OCI-LY7 (cell line): ENCODE results near the gene RASGRP3. TPM values are rescaled to one million over a fixed set of nuclear protein-coding genes. Genes with fewer than 3 reads are reported as not detected.

Experiments used
- BruUV-seq: library from RNA; stranded (reverse); fragments of 400-500 nt; replicated peaks from 2 replicates; lab custom pipeline; 2021; lab: Mats Ljungman, UMichigan
- CTCF ChIA-PET: fragments of 300-600 bp; sonication (Branson Sonifier 250); formaldehyde crosslinking; loops from one replicate; lab custom pipeline; 2022; ENCODE audit warnings: antibody characterized with exemption; ENCODE audit not compliant: unreplicated experiment; lab: Charles Lee
- POLR2A ChIA-PET: fragments of 300-600 bp; sonication (Branson Sonifier 250); formaldehyde crosslinking; loops from one replicate; lab custom pipeline; 2022; ENCODE audit warnings: antibody characterized with exemption; lab: Charles Lee
- DNase-seq: peaks from one replicate; pipeline ENCODE4 v3.0.0-alpha.2; 2015; ENCODE audit warnings: low spot score
- H2AFZ ChIP-seq: fragments of 200-600 bp; sonication (generic), shearing (Covaris generic); 2 replicates; pipeline ENCODE4 v1.6.1; 2014; ENCODE audit warnings: mild to moderate bottlenecking, antibody characterized with exemption, low read length, moderate library complexity
- H3K27ac ChIP-seq: fragments of 200-600 bp; sonication (generic); 2 replicates; pipeline ENCODE4 v1.5.1; 2014; ENCODE audit warnings: mixed run types, low read depth, mild to moderate bottlenecking, moderate library complexity, low read length, inconsistent platforms; ENCODE audit not compliant: poor library complexity, severe bottlenecking
- H3K36me3 ChIP-seq: fragments of 200-600 bp; sonication (generic); 2 replicates; pipeline ENCODE4 v1.6.1; 2014; ENCODE audit warnings: mild to moderate bottlenecking, antibody characterized with exemption, low read length, moderate library complexity, mixed read lengths; ENCODE audit not compliant: insufficient read depth
- H3K4me1 ChIP-seq: fragments of 200-600 bp; sonication (generic); 2 replicates; pipeline ENCODE4 v1.5.1; 2014; ENCODE audit warnings: mild to moderate bottlenecking, low read length; ENCODE audit not compliant: insufficient read depth, poor library complexity, severe bottlenecking
- H3K4me2 ChIP-seq: fragments of 200-600 bp; sonication (generic); 2 replicates; pipeline ENCODE4 v1.6.1; 2014; ENCODE audit warnings: mild to moderate bottlenecking, low read length
- H3K4me3 ChIP-seq: fragments of 200-600 bp; sonication (generic); 2 replicates; pipeline ENCODE4 v1.5.1; 2014; ENCODE audit warnings: mild to moderate bottlenecking, low read depth, low read length; ENCODE audit not compliant: poor library complexity, severe bottlenecking
- H3K79me2 ChIP-seq: fragments of 200-600 bp; sonication (generic); 2 replicates; pipeline ENCODE4 v1.6.1; 2016; ENCODE audit warnings: low read depth, mild to moderate bottlenecking, low read length, moderate library complexity, mixed read lengths; ENCODE audit not compliant: insufficient read depth
- H3K9me2 ChIP-seq: fragments of 200-600 bp; sonication (generic); 2 replicates; pipeline ENCODE4 v1.6.1; 2016; ENCODE audit warnings: mild to moderate bottlenecking, low read length, mixed read lengths; ENCODE audit not compliant: insufficient read depth
- H3K9me3 ChIP-seq: fragments of 200-600 bp; sonication (generic); 2 replicates; pipeline ENCODE4 v1.6.1; 2014; ENCODE audit warnings: mild to moderate bottlenecking, mixed run types, low read length, mixed read lengths
- H4K20me1 ChIP-seq: fragments of 200-600 bp; sonication (generic); 2 replicates; pipeline ENCODE4 v1.6.1; 2014; ENCODE audit warnings: mild to moderate bottlenecking, antibody characterized with exemption, low read length, moderate library complexity, mixed read lengths; ENCODE audit not compliant: insufficient read depth
- EZH2phosphoT487 ChIP-seq: fragments of 200-600 bp; sonication (generic); IDR thresholded peaks from 2 replicates; pipeline ENCODE4 v1.6.1; 2018; ENCODE audit warnings: low read depth, borderline replicate concordance, mild to moderate bottlenecking, mixed run types, antibody characterized with exemption, low read length, moderate library complexity, mixed read lengths
- intact Hi-C: fragments of 100-400 bp; cut with micrococcal nuclease; formaldehyde crosslinking; loops from one replicate; pipeline ENCODE4 v1.10.0; 2022; ENCODE audit not compliant: unreplicated experiment
- total RNA-seq, 2 experiments: library from RNA; depleted of rRNA in 1 of 2; stranded (reverse); fragments of >200 nt in 1 of 2; shearing (Covaris generic) in 1 of 2; gene quantifications; 2 replicates each; pipeline ENCODE4 v1.2.3, GENCODE V29; 2014 to 2022
- TF ChIP-seq, protein P1 (sequence below): fragments of 200-600 bp; sonication (generic); conservative IDR thresholded peaks from 2 replicates; pipeline ENCODE4 v1.5.1; 2014; ENCODE audit warnings: mild to moderate bottlenecking, antibody characterized with exemption, low read length, moderate library complexity, mixed read lengths

RASGRP3 gene
- total RNA-seq, 2 experiments from 2014 or later, result 5.1 to 8.7 TPM

DNA sequence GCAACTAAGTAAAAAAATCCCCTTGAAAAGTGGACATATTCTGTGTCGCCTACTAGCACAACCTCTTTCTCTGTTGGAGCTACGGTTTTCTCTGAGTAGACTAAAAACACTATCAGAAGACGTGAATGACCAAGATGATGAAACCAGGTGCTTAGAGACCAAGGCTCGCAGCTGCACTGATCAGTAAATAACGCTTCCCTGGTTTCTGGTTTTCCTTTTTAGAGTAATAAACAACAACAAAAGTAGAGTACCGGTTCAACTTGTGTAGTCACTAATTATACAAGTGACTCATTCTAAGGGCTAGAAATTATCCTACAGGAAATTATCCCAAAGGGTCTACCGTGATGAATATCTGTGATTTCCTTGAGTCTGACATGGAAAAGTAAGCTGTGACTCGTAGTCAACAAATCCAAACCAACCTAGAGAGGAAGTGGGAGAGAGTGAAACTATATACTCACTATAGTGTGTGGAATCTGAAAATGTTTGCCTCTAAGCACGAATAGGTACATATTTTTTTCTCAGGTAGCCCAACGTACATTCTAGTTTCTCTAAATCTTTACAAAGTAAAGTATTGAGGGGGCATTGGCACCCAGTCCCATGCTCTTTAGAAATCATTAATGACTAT is 17.8 kb downstream of the RASGRP3 start:
- H3K4me3 ChIP-seq, result no peak overlapping the region
- no peaks in the 10 kb centered on the region for H3K9me2 ChIP-seq
- no peak for DNase-seq
- H4K20me1 ChIP-seq, result no peaks in the 10 kb centered on the region
- CTCF ChIA-PET, result no interaction called here
- H3K79me2 ChIP-seq, result no peaks in the 10 kb centered on the region
- H3K36me3 ChIP-seq, result no peaks in the 10 kb centered on the region
- no peak overlapping the region for H2AFZ ChIP-seq
- H3K9me3 ChIP-seq, result no peaks in the 10 kb centered on the region
- POLR2A ChIA-PET, result interaction anchor here (0.5 to 1.2 kb wide), 2 partner anchors 17 to 704 kb away, joined by 3 read pairs; no protein-coding TSS in a partner anchor
- no peaks in the 10 kb centered on the region for H3K4me1 ChIP-seq
- no peak overlapping the region for H3K27ac ChIP-seq
- intact Hi-C loops, result no loop called here
- no TSS peak for BruUV-seq
- no peak overlapping the region for H3K4me2 ChIP-seq
- no peak for TF ChIP-seq EZH2phosphoT487
- TF ChIP-seq, protein P1, sequence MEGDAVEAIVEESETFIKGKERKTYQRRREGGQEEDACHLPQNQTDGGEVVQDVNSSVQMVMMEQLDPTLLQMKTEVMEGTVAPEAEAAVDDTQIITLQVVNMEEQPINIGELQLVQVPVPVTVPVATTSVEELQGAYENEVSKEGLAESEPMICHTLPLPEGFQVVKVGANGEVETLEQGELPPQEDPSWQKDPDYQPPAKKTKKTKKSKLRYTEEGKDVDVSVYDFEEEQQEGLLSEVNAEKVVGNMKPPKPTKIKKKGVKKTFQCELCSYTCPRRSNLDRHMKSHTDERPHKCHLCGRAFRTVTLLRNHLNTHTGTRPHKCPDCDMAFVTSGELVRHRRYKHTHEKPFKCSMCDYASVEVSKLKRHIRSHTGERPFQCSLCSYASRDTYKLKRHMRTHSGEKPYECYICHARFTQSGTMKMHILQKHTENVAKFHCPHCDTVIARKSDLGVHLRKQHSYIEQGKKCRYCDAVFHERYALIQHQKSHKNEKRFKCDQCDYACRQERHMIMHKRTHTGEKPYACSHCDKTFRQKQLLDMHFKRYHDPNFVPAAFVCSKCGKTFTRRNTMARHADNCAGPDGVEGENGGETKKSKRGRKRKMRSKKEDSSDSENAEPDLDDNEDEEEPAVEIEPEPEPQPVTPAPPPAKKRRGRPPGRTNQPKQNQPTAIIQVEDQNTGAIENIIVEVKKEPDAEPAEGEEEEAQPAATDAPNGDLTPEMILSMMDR, result no peak

DNA sequence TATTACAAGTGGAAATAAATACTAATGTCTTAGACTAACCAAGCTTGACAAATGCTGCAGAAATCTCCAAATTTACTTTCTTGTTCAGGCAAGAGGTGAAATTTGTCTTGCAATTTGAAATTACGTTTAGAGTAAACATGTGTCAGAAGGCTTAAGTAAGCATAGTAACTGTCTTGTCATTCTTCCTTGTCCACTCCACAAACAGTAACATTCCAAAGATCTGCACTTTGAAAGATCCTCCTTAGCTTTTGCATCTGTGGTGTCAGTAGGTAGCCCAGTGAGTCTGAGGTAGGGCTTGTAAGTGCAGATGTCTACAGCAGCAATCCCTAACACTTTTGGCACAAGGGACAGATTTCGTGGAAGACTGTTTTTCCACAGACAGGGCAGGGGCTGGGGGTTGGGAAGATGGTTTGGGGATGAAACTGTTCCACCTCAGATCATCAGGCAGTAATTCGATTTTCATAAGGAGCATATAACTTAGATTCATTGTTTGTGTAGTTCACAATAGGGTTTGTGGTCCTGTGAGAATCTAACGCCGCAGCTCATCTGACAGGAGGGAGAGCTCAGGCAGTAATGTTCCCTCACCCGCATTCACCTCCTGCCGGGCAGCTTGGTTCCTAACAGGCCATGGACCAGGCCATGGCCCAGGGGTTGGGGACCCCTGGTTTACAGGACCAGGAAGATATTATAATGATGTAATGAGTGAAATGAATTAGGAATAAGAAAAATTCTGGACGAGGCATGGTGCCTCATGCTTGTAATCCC is 18.6 kb downstream of the RASGRP3 start:
- ChIA-PET POLR2A (interaction anchor here (0.5 to 0.6 kb wide), 2 partner anchors 33 to 705 kb away, joined by 3 read pairs; no protein-coding TSS in a partner anchor), CTCF (no interaction called here)
- H3K27ac ChIP-seq, result no peak overlapping the region
- intact Hi-C loops, result no loop called here
- H2AFZ ChIP-seq, result no peak overlapping the region
- no peak for TF ChIP-seq EZH2phosphoT487
- TF ChIP-seq, protein P1, result no peak
- H3K9me2 ChIP-seq, result no peaks in the 10 kb centered on the region
- H3K79me2 ChIP-seq, result no peaks in the 10 kb centered on the region
- no peak overlapping the region for H3K4me2 ChIP-seq
- no peaks in the 10 kb centered on the region for H3K9me3 ChIP-seq
- DNase-seq, result no peak
- no peaks in the 10 kb centered on the region for H4K20me1 ChIP-seq
- no peaks in the 10 kb centered on the region for H3K36me3 ChIP-seq
- H3K4me3 ChIP-seq, result no peak overlapping the region
- H3K4me1 ChIP-seq, result no peaks in the 10 kb centered on the region
- BruUV-seq, result no TSS peak

DNA sequence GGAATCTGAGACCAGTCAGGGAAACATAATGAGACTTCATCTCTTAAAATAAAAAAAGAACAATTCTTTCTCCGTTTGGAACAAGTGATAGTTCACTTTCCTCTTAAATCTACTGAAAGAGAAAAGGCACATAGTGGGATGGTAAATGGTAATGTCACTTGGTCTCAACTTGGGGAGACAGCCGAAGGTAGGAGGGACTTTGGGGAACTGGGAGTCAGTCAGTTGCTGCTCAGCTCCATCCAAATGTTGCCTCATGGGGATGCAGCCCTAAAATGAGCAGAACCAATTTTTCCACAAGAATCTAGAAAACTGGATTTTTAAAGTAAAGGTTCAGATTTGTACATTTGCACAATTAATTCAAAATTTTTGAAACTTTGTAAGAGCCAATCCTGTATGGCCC is 19.2 kb downstream of the RASGRP3 start:
- no TSS peak for BruUV-seq
- no peak overlapping the region for H3K4me3 ChIP-seq
- H3K4me2 ChIP-seq, result no peak overlapping the region
- intact Hi-C loops, result no loop called here
- no peaks in the 10 kb centered on the region for H3K9me3 ChIP-seq
- POLR2A ChIA-PET, result no interaction called here
- TF ChIP-seq, protein P1, result no peak
- TF ChIP-seq EZH2phosphoT487, result no peak
- no peaks in the 10 kb centered on the region for H3K4me1 ChIP-seq
- CTCF ChIA-PET, result no interaction called here
- no peak overlapping the region for H2AFZ ChIP-seq
- H3K79me2 ChIP-seq, result no peaks in the 10 kb centered on the region
- DNase-seq, result no peak
- H3K9me2 ChIP-seq, result no peaks in the 10 kb centered on the region
- H3K36me3 ChIP-seq, result no peaks in the 10 kb centered on the region
- H4K20me1 ChIP-seq, result no peaks in the 10 kb centered on the region
- H3K27ac ChIP-seq, result no peak overlapping the region
